Measurements from ENCODE around the gene C13orf46.

The C13orf46 gene

GRCh38 chr13:113924184-113924901 is 49.5 kb downstream of the C13orf46 start:
- H3K27me3 ChIP-seq (ENCODE audit: control insufficient read depth, insufficient read depth, low read length) = no peaks in the 10 kb centered on the region
- no peak overlapping the region for H3K9ac ChIP-seq (ENCODE audit: low read length)
- H3K4me1 ChIP-seq (ENCODE audit: control insufficient read depth, insufficient read depth, low read length) = no peaks in the 10 kb centered on the region
- H3K36me3 ChIP-seq (ENCODE audit: control insufficient read depth, insufficient read depth, low read length) = no peaks in the 10 kb centered on the region
- no peak overlapping the region for H3K27ac ChIP-seq (ENCODE audit: low read depth, low read length)
- no peak overlapping the region for H3K4me3 ChIP-seq (ENCODE audit: low read depth, low read length)
- H3K9me3 ChIP-seq (ENCODE audit: control insufficient read depth, insufficient read depth, low read depth, low read length) = peaks cover 19% of the 10 kb centered on the region

GRCh38 chr13:113923376-113924063 is 50.4 kb downstream of the C13orf46 start:
- no peak overlapping the region for H3K4me3 ChIP-seq (ENCODE audit: low read depth, low read length)

GRCh38 chr13:113922412-113923118 is 51.3 kb downstream of the C13orf46 start:
- Histone ChIP-seq H3K9ac (ENCODE audit: low read length) (no peak overlapping the region), H3K4me1 (ENCODE audit: control insufficient read depth, insufficient read depth, low read length) (no peaks in the 10 kb centered on the region), H3K9me3 (ENCODE audit: control insufficient read depth, insufficient read depth, low read depth, low read length) (peaks cover 19% of the 10 kb centered on the region), H3K36me3 (ENCODE audit: control insufficient read depth, insufficient read depth, low read length) (no peaks in the 10 kb centered on the region), H3K27ac (ENCODE audit: low read depth, low read length) (no peak overlapping the region), H3K4me3 (ENCODE audit: low read depth, low read length) (no peak overlapping the region), H3K27me3 (ENCODE audit: control insufficient read depth, insufficient read depth, low read length) (no peaks in the 10 kb centered on the region)

More at GRCh38 chr13:113923376-113924063, 50.4 kb downstream of the C13orf46 start:
- Histone ChIP-seq H3K4me1 (ENCODE audit: control insufficient read depth, insufficient read depth, low read length) (no peaks in the 10 kb centered on the region), H3K9ac (ENCODE audit: low read length) (no peak overlapping the region), H3K27me3 (ENCODE audit: control insufficient read depth, insufficient read depth, low read length) (no peaks in the 10 kb centered on the region), H3K9me3 (ENCODE audit: control insufficient read depth, insufficient read depth, low read depth, low read length) (peaks cover 19% of the 10 kb centered on the region), H3K36me3 (ENCODE audit: control insufficient read depth, insufficient read depth, low read length) (no peaks in the 10 kb centered on the region), H3K27ac (ENCODE audit: low read depth, low read length) (no peak overlapping the region)

GRCh38 chr13:113921763-113922162 is 52.1 kb downstream of the C13orf46 start:
- Histone ChIP-seq H3K27me3 (ENCODE audit: control insufficient read depth, insufficient read depth, low read length) (no peaks in the 10 kb centered on the region), H3K36me3 (ENCODE audit: control insufficient read depth, insufficient read depth, low read length) (no peaks in the 10 kb centered on the region), H3K9me3 (ENCODE audit: control insufficient read depth, insufficient read depth, low read depth, low read length) (peaks cover 19% of the 10 kb centered on the region), H3K4me3 (ENCODE audit: low read depth, low read length) (no peak overlapping the region), H3K9ac (ENCODE audit: low read length) (no peak overlapping the region), H3K27ac (ENCODE audit: low read depth, low read length) (no peak overlapping the region), H3K4me1 (ENCODE audit: control insufficient read depth, insufficient read depth, low read length) (no peaks in the 10 kb centered on the region)

GRCh38 chr13:113920606-113921286 is 53.1 kb downstream of the C13orf46 start:
- no peaks in the 10 kb centered on the region; the same call in 1 of the 2 replicates for H3K27me3 ChIP-seq (ENCODE audit: control insufficient read depth, insufficient read depth, low read length)
- H3K27ac ChIP-seq (ENCODE audit: low read depth, low read length) = no peak overlapping the region
- no peak overlapping the region for H3K9ac ChIP-seq (ENCODE audit: low read length)
- peaks cover 12% of the 10 kb centered on the region for H3K9me3 ChIP-seq (ENCODE audit: control insufficient read depth, insufficient read depth, low read depth, low read length)
- H3K4me3 ChIP-seq (ENCODE audit: low read depth, low read length) = no peak overlapping the region
- no peaks in the 10 kb centered on the region for H3K36me3 ChIP-seq (ENCODE audit: control insufficient read depth, insufficient read depth, low read length)
- no peaks in the 10 kb centered on the region for H3K4me1 ChIP-seq (ENCODE audit: control insufficient read depth, insufficient read depth, low read length)

- H3K36me3 ChIP-seq (ENCODE audit: control insufficient read depth, insufficient read depth, low read length) = no peaks in the 10 kb centered on the region
- no peaks in the 10 kb centered on the region for H3K4me1 ChIP-seq (ENCODE audit: control insufficient read depth, insufficient read depth, low read length)
- H3K9me3 ChIP-seq (ENCODE audit: control insufficient read depth, insufficient read depth, low read depth, low read length) = peaks cover 12% of the 10 kb centered on the region
- H3K27me3 ChIP-seq (ENCODE audit: control insufficient read depth, insufficient read depth, low read length) = no peaks in the 10 kb centered on the region; the same call in 1 of the 2 replicates
- no peak overlapping the region for H3K4me3 ChIP-seq (ENCODE audit: low read depth, low read length)
- H3K27ac ChIP-seq (ENCODE audit: low read depth, low read length) = no peak overlapping the region
- H3K9ac ChIP-seq (ENCODE audit: low read length) = no peak overlapping the region
Observed at GRCh38 chr13:113919761-113920559, 53.9 kb downstream of the C13orf46 start.

GRCh38 chr13:113918981-113919701 is 54.7 kb downstream of the C13orf46 start:
- H3K27me3 ChIP-seq (ENCODE audit: control insufficient read depth, insufficient read depth, low read length) = peaks cover 6% of the 10 kb centered on the region; the same call in 1 of the 2 replicates

GRCh38 chr13:113918580-113918979 is 55.3 kb downstream of the C13orf46 start:
- H3K36me3 ChIP-seq (ENCODE audit: control insufficient read depth, insufficient read depth, low read length) = no peaks in the 10 kb centered on the region
- peaks cover 12% of the 10 kb centered on the region for H3K9me3 ChIP-seq (ENCODE audit: control insufficient read depth, insufficient read depth, low read depth, low read length)
- no peaks in the 10 kb centered on the region for H3K4me1 ChIP-seq (ENCODE audit: control insufficient read depth, insufficient read depth, low read length)
- H3K27ac ChIP-seq (ENCODE audit: low read depth, low read length) = no peak overlapping the region
- H3K9ac ChIP-seq (ENCODE audit: low read length) = no peak overlapping the region
- no peak overlapping the region for H3K4me3 ChIP-seq (ENCODE audit: low read depth, low read length)
- H3K27me3 ChIP-seq (ENCODE audit: control insufficient read depth, insufficient read depth, low read length) = peaks cover 11% of the 10 kb centered on the region; the same call in 1 of the 2 replicates

More at GRCh38 chr13:113918981-113919701, 54.7 kb downstream of the C13orf46 start:
- Histone ChIP-seq H3K9ac (ENCODE audit: low read length) (no peak overlapping the region), H3K27ac (ENCODE audit: low read depth, low read length) (no peak overlapping the region), H3K4me1 (ENCODE audit: control insufficient read depth, insufficient read depth, low read length) (no peaks in the 10 kb centered on the region), H3K36me3 (ENCODE audit: control insufficient read depth, insufficient read depth, low read length) (no peaks in the 10 kb centered on the region), H3K4me3 (ENCODE audit: low read depth, low read length) (no peak overlapping the region), H3K9me3 (ENCODE audit: control insufficient read depth, insufficient read depth, low read depth, low read length) (peaks cover 12% of the 10 kb centered on the region)

- H3K36me3 ChIP-seq (ENCODE audit: control insufficient read depth, insufficient read depth, low read length) = no peaks in the 10 kb centered on the region
- no peak overlapping the region for H3K27ac ChIP-seq (ENCODE audit: low read depth, low read length)
- peaks cover 12% of the 10 kb centered on the region for H3K9me3 ChIP-seq (ENCODE audit: control insufficient read depth, insufficient read depth, low read depth, low read length)
- H3K4me1 ChIP-seq (ENCODE audit: control insufficient read depth, insufficient read depth, low read length) = no peaks in the 10 kb centered on the region
- peaks cover 11% of the 10 kb centered on the region; the same call in 1 of the 2 replicates for H3K27me3 ChIP-seq (ENCODE audit: control insufficient read depth, insufficient read depth, low read length)
- H3K9ac ChIP-seq (ENCODE audit: low read length) = no peak overlapping the region
- H3K4me3 ChIP-seq (ENCODE audit: low read depth, low read length) = no peak overlapping the region
Observed at GRCh38 chr13:113917594-113918371, 56.1 kb downstream of the C13orf46 start.

Measured in HUES6 (cell line).